Measurements from ENCODE around the gene RASAL2. TPM values are rescaled to one million over a fixed set of nuclear protein-coding genes. Genes with fewer than 3 reads are reported as not detected.

The RASAL2 gene
- total RNA-seq, 2 donors from 2014 or later, result not detected

DNA sequence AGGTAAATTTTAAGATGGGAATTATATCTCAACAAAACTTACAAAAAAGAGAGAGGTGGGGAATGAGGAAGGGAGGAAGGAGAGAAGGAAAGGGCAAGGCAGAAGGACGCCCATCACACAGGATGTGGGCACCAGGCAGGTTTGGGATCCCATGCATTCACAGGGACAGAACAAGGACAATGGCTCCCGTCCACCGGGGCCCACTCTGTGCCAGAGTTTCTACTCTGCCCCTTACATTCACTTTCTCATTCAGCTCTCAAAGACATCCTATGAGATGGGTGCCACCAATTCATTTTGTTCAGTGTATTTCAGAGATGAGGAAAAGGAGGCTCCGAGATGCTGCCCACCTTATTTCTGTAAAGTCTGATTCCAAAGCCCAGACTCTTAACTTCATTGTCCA, 395.5 kb downstream of the RASAL2 start:
- DNase-seq (ENCODE audit: low spot score), result no peak
- H3K36me3 Mint-ChIP-seq, result no peaks in the 10 kb centered on the region
- H3K27me3 Mint-ChIP-seq, result peaks cover 8 to 15% of the 10 kb centered on the region in 2 donors
- no peak for ATAC-seq
- H3K4me1 Mint-ChIP-seq (ENCODE audit: low read depth in 2 of 2), result peaks cover 0 to 5% of the 10 kb centered on the region in 2 donors
- H3K4me3 Mint-ChIP-seq, result no peak overlapping the region
- no peaks in the 10 kb centered on the region for H3K9me3 Mint-ChIP-seq
- no peak overlapping the region for H3K27ac Mint-ChIP-seq

DNA sequence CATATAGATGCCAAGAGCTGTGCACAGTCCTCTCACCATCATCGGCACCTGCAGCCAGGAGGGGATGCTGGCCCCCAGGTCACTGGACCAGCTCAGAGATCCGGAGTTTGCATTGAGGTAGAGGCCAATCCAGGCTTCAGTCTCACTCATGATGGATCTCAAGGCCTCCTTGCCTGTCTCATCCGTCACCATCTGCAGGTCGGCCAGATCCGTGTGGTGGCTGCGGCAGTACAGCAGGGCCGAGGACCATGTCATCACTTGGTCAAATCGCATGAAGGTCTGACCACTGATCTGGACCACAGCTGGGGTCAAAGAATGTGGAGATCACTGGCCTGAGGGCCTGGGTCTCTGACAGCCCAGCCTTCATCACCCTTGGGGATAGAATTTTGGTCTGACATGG, 396.2 kb downstream of the RASAL2 start:
- Mint-ChIP-seq H3K4me1 (ENCODE audit: low read depth in 2 of 2) (peaks cover 0 to 4% of the 10 kb centered on the region in 2 donors), H3K27ac (no peak overlapping the region), H3K4me3 (no peak overlapping the region), H3K9me3 (no peaks in the 10 kb centered on the region), H3K36me3 (no peaks in the 10 kb centered on the region), H3K27me3 (peaks cover 8 to 13% of the 10 kb centered on the region in 2 donors)
- DNase-seq (ENCODE audit: low spot score) (peak; percentile 31), ATAC-seq (no peak)

DNA sequence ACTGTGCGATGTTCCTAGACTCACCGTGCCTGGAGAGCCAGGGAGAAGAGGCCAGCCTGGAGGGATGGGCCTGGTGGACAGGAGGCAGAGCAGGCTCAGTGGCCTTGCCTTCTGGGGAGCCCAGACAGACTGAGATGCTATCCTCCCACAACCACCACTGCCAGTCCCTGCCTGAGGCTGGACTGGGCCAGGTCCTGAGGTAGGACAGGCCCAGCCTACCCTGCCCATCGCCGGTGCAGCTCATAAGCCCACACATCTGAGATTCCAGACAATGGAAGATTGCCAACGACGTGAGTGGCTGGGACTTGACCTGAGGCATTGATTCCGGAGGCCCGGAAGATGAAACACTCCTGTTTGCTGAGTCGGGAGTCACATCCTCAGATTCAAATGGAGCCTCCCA, 397.1 kb downstream of the RASAL2 start:
- H3K27ac Mint-ChIP-seq, result no peak overlapping the region
- no peaks in the 10 kb centered on the region for H3K4me1 Mint-ChIP-seq (ENCODE audit: low read depth in 2 of 2)
- DNase-seq (ENCODE audit: low spot score), result peak; percentile 32
- H3K9me3 Mint-ChIP-seq, result no peaks in the 10 kb centered on the region
- no peak overlapping the region for H3K4me3 Mint-ChIP-seq
- ATAC-seq, result no peak
- no peaks in the 10 kb centered on the region for H3K36me3 Mint-ChIP-seq
- H3K27me3 Mint-ChIP-seq, result peaks cover 6 to 7% of the 10 kb centered on the region in 2 donors

DNA sequence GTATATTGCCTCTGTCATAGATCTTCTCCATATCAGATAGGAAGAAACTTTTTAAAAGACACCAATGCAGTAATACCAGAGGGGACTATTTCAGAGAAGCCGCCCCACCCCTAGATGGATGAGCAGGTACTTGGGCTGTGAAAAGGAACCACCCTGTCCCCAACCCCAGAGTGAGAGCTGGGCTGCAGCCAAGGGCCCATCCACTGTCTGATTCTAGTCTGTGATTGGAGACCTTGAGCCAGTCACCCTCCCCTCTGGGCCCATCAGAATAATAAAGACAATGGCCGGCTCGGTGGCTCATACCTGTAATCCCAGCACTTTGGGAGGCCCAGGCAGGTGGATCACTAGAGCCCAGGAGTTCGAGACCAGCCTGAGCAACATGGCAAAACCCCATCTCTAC, 397.8 kb downstream of the RASAL2 start:
- no peak overlapping the region for H3K4me3 Mint-ChIP-seq
- H3K4me1 Mint-ChIP-seq (ENCODE audit: low read depth in 2 of 2), result no peaks in the 10 kb centered on the region
- H3K27me3 Mint-ChIP-seq, result peaks cover 6 to 7% of the 10 kb centered on the region in 2 donors
- DNase-seq (ENCODE audit: low spot score) (peak; percentile 23), ATAC-seq (no peak)
- no peaks in the 10 kb centered on the region for H3K9me3 Mint-ChIP-seq
- H3K36me3 Mint-ChIP-seq, result no peaks in the 10 kb centered on the region
- no peak overlapping the region for H3K27ac Mint-ChIP-seq

DNA sequence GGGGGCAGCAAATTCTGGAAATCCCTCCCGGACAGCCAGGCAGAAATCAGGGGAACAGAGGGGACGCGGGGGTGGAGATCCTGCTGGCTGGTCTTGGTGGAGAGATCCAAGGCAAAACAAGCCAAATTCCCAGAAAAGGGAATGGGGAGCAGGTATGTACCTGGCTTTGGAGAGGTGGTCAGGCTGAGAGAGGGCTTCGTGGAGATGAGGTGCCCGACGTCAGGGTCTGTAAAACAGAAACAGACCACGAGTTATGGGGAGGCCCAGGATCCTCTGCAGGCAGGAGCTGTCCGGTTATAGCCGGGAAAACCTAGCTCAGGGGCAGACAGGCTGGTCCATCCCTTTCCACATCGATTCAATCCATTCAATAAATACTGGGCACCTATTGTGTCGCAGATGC, 398.4 kb downstream of the RASAL2 start:
- no peaks in the 10 kb centered on the region for H3K9me3 Mint-ChIP-seq
- H3K27me3 Mint-ChIP-seq, result peaks cover 4 to 7% of the 10 kb centered on the region in 2 donors
- DNase-seq (ENCODE audit: low spot score), result peak; percentile 28
- no peak for ATAC-seq
- H3K36me3 Mint-ChIP-seq, result no peaks in the 10 kb centered on the region
- no peaks in the 10 kb centered on the region for H3K4me1 Mint-ChIP-seq (ENCODE audit: low read depth in 2 of 2)
- H3K27ac Mint-ChIP-seq, result no peak overlapping the region
- no peak overlapping the region for H3K4me3 Mint-ChIP-seq

DNA sequence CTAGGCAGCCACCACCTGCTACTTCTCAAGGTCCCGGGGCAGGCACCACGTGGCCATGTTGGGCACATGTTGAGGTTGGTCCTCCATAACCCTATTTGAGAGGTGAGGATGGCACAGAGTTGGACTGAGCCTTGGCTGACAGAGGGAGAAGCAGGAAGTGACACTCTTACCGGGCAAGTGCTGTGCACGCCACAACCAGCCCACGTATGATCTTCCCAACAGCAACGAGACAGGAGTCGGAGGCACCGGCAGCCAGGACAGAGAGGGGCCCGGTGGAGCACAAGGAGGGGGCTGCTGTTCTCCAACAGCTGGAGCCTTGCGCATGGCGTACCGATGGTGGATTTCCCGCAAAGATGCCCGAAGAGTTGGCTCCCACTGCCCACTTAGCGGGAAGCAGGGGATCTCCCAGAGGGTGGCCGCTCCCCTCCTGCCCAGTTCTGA, 399.4 kb downstream of the RASAL2 start:
- no peaks in the 10 kb centered on the region for H3K4me1 Mint-ChIP-seq (ENCODE audit: low read depth in 2 of 2)
- H3K9me3 Mint-ChIP-seq, result no peaks in the 10 kb centered on the region
- ATAC-seq (no peak), DNase-seq (ENCODE audit: low spot score) (peak; percentile 8)
- no peak overlapping the region for H3K27ac Mint-ChIP-seq
- H3K27me3 Mint-ChIP-seq, result no peaks in the 10 kb centered on the region
- H3K4me3 Mint-ChIP-seq, result no peak overlapping the region
- no peaks in the 10 kb centered on the region for H3K36me3 Mint-ChIP-seq

DNA sequence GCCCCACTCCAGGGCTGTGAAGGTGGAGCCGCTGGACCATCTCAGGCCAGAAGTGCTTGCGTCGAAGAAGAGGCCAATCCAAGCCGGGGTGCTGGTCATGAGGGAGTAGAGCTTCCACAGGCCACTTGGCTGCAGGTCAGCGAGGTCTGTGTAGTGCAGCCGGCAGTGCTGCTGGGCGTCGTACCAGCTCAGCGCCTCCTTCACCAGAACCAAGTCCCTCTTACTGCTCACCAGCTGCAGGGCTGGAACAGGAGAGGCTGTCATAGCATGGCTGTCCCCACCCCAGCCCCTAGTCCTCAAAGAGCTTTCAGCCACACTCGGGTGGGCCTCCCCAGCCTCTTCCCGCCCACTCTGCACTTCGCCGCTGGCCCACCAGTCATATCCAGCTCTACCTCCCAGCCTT, 400.7 kb downstream of the RASAL2 start:
- Mint-ChIP-seq H3K4me3 (no peak overlapping the region), H3K36me3 (no peaks in the 10 kb centered on the region), H3K9me3 (no peaks in the 10 kb centered on the region), H3K27ac (no peak overlapping the region), H3K27me3 (no peaks in the 10 kb centered on the region), H3K4me1 (ENCODE audit: low read depth in 2 of 2) (no peaks in the 10 kb centered on the region)
- no peak for ATAC-seq
- peak; percentile 29 for DNase-seq (ENCODE audit: low spot score)

DNA sequence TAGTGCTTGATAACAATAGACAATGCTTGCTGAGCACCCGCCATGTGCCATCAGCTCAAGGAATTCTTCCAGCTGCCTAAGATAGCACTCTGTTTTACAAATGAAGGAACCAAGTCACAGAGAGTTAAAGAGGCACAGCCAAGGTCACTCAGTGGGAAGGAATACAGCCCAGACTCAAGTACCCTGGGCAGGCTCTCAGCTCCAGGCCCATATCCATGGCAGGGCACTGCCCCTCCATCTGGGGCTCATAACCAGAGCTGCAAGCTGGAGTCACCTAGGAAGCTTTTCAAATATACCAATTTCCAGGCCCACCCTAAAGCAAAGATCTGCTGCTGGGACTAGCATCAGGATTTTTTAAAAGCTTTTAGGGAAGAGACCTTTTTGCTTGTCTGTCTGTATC, 401.3 kb downstream of the RASAL2 start:
- H3K4me3 Mint-ChIP-seq, result no peak overlapping the region
- no peaks in the 10 kb centered on the region for H3K27me3 Mint-ChIP-seq
- no peaks in the 10 kb centered on the region for H3K4me1 Mint-ChIP-seq (ENCODE audit: low read depth in 2 of 2)
- DNase-seq (ENCODE audit: low spot score) (no peak), ATAC-seq (no peak)
- no peak overlapping the region for H3K27ac Mint-ChIP-seq
- H3K36me3 Mint-ChIP-seq, result no peaks in the 10 kb centered on the region
- no peaks in the 10 kb centered on the region for H3K9me3 Mint-ChIP-seq

DNA sequence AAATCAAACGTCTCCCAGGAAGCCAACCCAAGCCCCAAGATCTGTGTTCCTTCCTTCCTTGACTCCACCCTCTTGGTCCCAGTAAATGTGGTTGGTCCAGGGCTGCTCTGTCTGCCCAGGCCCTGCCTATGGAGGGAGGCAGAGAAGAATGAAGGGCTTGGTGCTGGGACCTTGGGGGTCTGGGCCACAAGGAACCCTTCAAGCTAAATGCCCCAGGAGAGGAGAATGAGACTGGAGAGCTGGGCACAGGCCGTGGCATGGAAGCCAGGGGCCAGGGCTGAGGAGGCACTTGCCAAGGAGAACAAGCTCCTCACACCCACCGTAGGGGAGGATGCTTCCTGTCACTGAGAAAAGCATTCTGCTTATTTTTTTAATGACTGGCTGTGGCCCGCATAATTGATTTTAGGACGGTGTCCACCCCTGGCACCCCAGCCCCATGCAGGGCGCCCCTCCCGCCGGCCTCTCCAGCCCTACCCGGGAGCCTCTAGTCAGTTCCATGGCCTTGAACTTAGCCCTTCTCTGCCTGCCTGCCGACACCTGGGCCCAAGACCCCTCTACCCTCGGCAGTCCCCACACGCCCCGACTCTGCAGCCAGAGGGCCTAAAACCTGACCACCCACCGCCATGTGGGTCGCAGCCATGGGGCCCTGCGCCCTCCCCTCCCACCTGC, 402.0 kb downstream of the RASAL2 start:
- Mint-ChIP-seq H3K4me1 (ENCODE audit: low read depth in 2 of 2) (no peaks in the 10 kb centered on the region), H3K4me3 (no peak overlapping the region), H3K27me3 (no peaks in the 10 kb centered on the region), H3K9me3 (no peaks in the 10 kb centered on the region), H3K27ac (no peak overlapping the region), H3K36me3 (no peaks in the 10 kb centered on the region)
- ATAC-seq (no peak), DNase-seq (ENCODE audit: low spot score) (peak; percentile 28)

DNA sequence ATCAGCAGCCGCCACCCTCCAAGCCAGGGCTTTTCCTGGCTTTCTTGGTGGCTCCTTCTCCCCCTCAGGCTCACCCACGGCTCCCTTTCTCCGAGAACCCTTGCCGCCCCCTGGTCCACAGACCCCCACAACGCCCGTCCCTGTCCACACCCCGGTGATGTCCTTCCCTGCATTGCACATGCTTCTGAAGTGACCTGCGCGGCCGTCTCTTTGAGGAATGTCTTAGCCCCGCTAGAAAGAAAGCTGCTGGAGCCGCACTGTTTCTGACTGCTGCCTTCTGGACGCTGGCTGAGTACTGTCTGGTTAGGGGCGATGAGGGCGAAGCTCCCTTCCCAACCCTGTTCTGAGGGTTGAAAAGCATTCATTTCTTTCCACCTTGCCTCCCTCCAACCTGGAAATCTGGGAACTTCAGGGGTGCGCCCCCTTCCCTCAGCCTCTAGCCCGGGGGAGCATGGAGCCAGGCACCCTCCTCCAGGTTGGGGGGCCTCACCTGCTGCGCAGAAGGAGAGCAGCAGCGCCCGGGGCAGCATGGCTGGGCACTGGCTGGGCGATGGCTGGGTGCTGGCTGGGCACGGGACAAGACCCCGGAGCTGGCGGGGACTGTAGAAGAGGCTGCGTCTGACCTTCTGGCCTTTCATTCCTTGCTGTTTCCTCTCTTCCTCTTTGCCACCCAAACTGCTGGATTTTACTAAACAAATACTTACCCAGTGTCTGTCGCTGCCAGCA, 402.7 kb downstream of the RASAL2 start, which contains the start of gene CLEC20A:
Gene CLEC20A (minus strand): TSS at position 555 of the 726 bp plus-strand sequence. CDS start 25 bp downstream, at position 530.
- H3K27me3 Mint-ChIP-seq, result no peaks in the 10 kb centered on the region
- H3K36me3 Mint-ChIP-seq, result no peaks in the 10 kb centered on the region
- ATAC-seq (no peak), DNase-seq (ENCODE audit: low spot score) (peak; percentile 51)
- no peaks in the 10 kb centered on the region for H3K4me1 Mint-ChIP-seq (ENCODE audit: low read depth in 2 of 2)
- H3K27ac Mint-ChIP-seq, result no peak within 1 kb of the TSS
- no peak within 1 kb of the TSS for H3K4me3 Mint-ChIP-seq
- H3K9me3 Mint-ChIP-seq, result no peaks in the 10 kb centered on the region

DNA sequence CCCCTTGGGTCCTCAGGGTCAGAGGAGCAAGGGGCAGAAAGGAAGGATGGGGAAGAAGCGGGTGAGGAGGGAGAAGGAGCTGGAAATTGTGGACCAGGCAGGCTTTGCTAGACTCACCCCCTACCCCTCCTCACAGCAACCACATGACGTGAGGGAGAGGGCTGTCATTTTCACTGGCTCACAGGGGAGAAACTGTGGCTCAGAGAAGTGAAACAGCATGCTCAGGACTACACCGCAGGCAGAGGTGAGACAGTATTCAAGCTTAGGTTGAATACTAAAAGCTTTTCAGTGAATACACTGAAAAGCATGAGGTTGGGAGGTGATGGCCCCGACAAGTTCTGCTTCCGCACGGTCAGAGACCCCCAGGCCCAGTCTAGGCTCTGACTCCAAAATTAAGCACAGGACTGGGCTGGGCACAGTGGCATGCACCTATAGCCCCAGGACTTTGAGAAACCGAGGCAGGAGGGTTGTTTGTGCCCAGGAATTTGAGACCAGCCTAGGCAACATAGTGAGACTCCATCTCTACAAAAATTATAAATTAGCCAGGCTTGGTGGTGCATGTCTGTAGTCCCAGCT, 404.1 kb downstream of the RASAL2 start:
- no peak overlapping the region for H3K27ac Mint-ChIP-seq
- DNase-seq (ENCODE audit: low spot score) (peak; percentile 10), ATAC-seq (no peak)
- no peaks in the 10 kb centered on the region for H3K36me3 Mint-ChIP-seq
- H3K4me1 Mint-ChIP-seq (ENCODE audit: low read depth in 2 of 2), result no peaks in the 10 kb centered on the region
- H3K4me3 Mint-ChIP-seq, result no peak overlapping the region
- H3K9me3 Mint-ChIP-seq, result no peaks in the 10 kb centered on the region
- no peaks in the 10 kb centered on the region for H3K27me3 Mint-ChIP-seq

DNA sequence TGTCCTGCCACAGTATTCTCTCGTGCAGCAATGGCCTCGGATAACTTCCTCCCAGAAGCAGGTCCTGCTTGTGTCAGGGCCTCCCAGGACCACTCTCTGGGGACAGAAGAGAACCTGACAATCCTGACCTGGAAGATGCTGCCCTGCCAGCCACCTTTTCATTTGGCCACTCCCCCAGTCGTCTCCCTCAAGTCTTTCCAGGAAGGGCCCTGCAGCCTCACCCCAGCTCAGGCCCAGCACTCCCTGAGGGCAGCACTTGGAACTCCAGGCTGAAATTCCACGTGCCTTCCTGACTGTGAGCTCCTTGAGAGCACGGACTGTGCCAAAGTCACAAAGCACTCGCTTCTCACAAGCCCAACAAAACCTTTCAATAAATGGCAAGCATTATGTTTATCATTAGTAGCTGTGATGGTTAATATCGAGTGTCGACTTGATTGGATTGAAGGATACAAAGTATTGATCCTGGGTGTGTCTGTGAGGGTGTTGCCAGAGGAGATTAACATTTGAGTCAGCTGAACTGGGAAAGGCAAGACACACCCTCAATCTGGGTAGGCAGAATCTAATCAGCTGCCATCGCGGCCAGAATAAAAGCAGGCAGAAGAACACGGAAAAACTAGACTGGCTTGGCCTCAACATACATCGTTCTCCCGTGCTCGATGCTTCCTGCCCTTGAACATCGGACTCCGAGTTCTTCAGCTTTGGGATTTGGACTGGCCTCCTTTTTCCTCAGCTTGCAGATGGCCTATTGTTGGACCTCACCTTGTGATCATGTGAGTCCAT, 405.2 kb downstream of the RASAL2 start:
- Mint-ChIP-seq H3K27me3 (no peaks in the 10 kb centered on the region), H3K4me3 (no peak overlapping the region), H3K4me1 (ENCODE audit: low read depth in 2 of 2) (no peaks in the 10 kb centered on the region), H3K27ac (no peak overlapping the region), H3K9me3 (no peaks in the 10 kb centered on the region), H3K36me3 (no peaks in the 10 kb centered on the region)
- DNase-seq (ENCODE audit: low spot score), result peak; percentile 38
- no peak for ATAC-seq

DNA sequence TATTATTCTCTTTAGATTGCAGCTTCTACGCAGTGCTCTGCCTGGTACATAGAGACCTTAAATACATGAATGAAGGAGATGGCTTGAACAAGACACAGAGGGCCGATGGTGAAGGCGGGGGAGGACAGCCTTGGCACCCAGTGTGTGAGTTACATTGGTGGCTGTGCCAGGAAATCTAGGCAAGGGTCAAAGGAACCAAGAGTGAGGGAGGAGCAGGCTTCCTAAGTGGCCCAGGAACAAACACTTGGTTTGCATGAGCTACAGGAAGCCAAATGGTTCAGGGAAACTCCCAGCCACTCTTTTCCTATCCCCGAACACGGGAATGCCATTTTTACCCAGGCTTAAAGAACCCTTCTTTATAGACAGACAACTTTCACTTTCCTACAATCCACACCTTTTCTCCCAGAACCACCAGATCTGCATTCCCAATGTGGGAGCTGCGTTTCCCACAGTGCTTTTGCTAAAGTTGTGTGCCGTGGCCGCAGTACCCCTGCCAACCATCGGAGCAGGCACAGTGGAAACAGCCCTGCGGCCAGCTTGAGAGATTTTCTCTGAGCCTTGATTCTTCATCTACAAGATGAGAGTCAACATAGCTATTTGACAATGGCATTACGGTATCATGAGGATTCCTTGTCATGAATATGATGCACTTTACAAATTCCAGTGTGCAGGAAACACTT, 406.3 kb downstream of the RASAL2 start:
- no peaks in the 10 kb centered on the region for H3K4me1 Mint-ChIP-seq (ENCODE audit: low read depth in 2 of 2)
- H3K9me3 Mint-ChIP-seq, result no peaks in the 10 kb centered on the region
- no peak for ATAC-seq
- no peaks in the 10 kb centered on the region for H3K27me3 Mint-ChIP-seq
- DNase-seq (ENCODE audit: low spot score), result peak; percentile 51
- H3K4me3 Mint-ChIP-seq, result no peak overlapping the region
- no peaks in the 10 kb centered on the region for H3K36me3 Mint-ChIP-seq
- no peak overlapping the region for H3K27ac Mint-ChIP-seq

Measured in natural killer cell treated with Interleukin-12 subunit alpha and Interleukin-12 subunit beta and Interleukin-15 and Interleukin-18, amount 100 ng/mL, for 72 hours (primary cell).